ENCODE results near the gene OR4A5.
"Not testable (repeated sequence)": the region's sequence is repeated elsewhere in the genome, so short reads cannot be mapped to it uniquely, and the experiment has no call there.

The OR4A5 gene, protein sequence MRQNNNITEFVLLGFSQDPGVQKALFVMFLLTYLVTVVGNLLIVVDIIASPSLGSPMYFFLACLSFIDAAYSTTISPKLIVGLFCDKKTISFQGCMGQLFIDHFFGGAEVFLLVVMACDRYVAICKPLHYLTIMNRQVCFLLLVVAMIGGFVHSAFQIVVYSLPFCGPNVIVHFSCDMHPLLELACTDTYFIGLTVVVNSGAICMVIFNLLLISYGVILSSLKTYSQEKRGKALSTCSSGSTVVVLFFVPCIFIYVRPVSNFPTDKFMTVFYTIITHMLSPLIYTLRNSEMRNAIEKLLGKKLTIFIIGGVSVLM

DNA sequence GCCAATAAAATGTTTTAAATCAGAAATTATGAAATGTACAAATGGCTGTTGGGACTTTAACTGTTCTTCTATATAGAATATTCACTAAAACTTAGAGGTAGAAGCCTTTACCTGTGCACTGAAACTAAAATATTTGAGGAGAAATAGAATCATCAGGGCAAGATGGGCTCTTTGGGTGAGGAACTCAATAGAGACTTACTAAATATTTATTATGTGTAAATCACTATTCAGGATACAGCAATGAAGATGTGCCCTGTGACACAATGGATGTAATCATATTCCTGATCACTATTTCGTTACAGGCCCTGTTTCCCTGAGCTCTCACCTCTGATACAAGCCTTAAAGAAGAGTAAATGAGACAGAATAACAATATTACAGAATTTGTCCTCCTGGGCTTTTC, at the start of gene OR4A5:
Gene OR4A5 (plus strand): TSS at position 301 of the 400 bp plus-strand sequence. CDS start 53 bp downstream, at position 354.
- not testable (repeated sequence) for H3K27me3 Mint-ChIP-seq; H3K4me1 Mint-ChIP-seq; DNase-seq (ENCODE audit: low spot score in 2 of 2); H3K36me3 Mint-ChIP-seq; H3K9me3 Mint-ChIP-seq; H3K4me3 Mint-ChIP-seq; H3K27ac Mint-ChIP-seq; ATAC-seq (ENCODE audit: low read depth)

DNA sequence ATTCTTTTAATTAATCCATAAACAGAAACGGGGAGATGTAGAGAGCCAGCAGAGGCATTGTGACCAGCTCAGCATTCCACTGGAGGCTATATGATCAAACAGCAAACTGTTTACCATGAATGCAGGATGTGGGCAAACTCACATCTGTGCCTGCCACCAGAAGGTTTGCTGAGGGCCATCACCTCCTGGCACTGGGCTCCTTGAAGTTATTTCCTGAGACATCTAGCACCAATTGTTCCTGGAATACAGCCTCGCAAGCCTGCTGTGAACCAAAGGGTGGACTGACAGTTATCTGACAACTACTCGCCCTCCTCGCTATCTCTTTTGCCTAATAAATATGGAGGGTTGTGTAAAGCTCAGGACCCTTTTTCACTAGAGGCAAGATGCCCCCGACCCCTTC, 13.5 kb downstream of the OR4A5 start:
- ATAC-seq (ENCODE audit: low read depth); H3K27ac Mint-ChIP-seq; H3K9me3 Mint-ChIP-seq; H3K27me3 Mint-ChIP-seq; H3K4me3 Mint-ChIP-seq; DNase-seq (ENCODE audit: low spot score in 2 of 2); H3K36me3 Mint-ChIP-seq; H3K4me1 Mint-ChIP-seq: not testable (repeated sequence)
